A549 treated with CpdA at 1 μM for 4 hours (cell line): Measurements from ENCODE around the gene ZWINT. TPM values are rescaled to one million over a fixed set of nuclear protein-coding genes. Genes with fewer than 3 reads are reported as not detected.

Experiments used
- total RNA-seq: library from RNA; stranded (reverse); fragments of 200-300 nt; extraction: Qiagen RNA extraction; gene quantifications from 5 replicates; pipeline ENCODE4 v1.2.3, GENCODE V29; 2022; ENCODE audit warnings: low read depth

Gene ZWINT, protein sequence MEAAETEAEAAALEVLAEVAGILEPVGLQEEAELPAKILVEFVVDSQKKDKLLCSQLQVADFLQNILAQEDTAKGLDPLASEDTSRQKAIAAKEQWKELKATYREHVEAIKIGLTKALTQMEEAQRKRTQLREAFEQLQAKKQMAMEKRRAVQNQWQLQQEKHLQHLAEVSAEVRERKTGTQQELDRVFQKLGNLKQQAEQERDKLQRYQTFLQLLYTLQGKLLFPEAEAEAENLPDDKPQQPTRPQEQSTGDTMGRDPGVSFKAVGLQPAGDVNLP
- 80.9 to 104 TPM (median 90.9 TPM) in 5 replicates for total RNA-seq

DNA sequence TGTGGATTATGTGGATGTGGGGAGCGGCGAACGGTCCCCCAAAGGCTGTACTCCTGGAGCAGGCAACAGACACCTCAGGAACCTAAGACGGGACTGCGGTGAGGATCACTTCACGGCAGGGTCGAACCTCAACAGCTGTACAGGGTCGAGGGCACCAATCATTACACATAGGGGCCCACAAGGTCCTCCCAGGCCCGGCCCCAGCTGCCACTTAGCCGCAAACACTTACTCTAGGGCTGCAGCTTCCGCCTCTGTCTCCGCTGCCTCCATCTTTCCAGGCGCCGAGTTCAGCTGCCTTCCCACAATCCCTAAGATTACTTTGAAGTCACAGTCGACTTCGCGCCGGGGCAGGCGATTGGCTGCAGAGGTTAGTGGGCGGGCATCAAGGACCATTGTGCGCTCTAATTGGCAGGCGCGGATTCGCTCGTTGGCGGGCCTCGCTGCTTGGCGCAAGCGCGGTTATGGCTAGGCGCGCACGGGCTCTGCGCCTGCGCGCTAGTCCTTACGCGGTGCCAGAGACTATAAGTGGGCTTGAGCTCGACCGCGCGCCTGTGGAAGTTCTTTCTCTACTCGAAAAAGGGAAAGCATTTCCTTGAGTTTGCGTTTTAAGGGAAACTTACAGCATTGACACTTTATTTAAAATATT is at the start of gene ZWINT:
Gene ZWINT (minus strand): TSS at position 293 of the 646 bp plus-strand sequence. CDS start 23 bp downstream, at position 270.

